Naive thymus-derived CD4-positive, alpha-beta T cell (primary cell): ENCODE data around the gene DMRTA2. TPM values are rescaled to one million over a fixed set of nuclear protein-coding genes. Genes with fewer than 3 reads are reported as not detected.

ENCODE experiments used
- ATAC-seq: fragments of 150-1000 bp; cut with Tn5 transposase; 2 replicates; pipeline ENCODE4 v1.10.0; 2021; ENCODE audit warnings: mild to moderate bottlenecking, moderate library complexity
- CTCF ChIA-PET: fragments of 350-600 bp; sonication (Branson Sonifier 250); formaldehyde crosslinking; loops from one replicate; lab custom pipeline; 2021; ENCODE audit warnings: antibody characterized with exemption; lab: Charles Lee
- POLR2A ChIA-PET: fragments of 350-600 bp; sonication (Branson Sonifier 250); formaldehyde crosslinking; loops from one replicate; lab custom pipeline; 2021; ENCODE audit warnings: antibody characterized with exemption, inconsistent platforms; lab: Charles Lee
- DNase-seq, 9 donors: peaks; one replicate each; pipeline versions ENCODE4 v3.0.0 to v3.0.0-alpha.2; 2020 to 2022; ENCODE audit warnings: mixed read lengths in 1 of 9
- H3K27ac ChIP-seq: one replicate; pipeline ENCODE4 v1.7.0; 2013; ENCODE audit warnings: mild to moderate bottlenecking, low read depth, low read length, moderate library complexity
- H3K27me3 ChIP-seq, 2 donors: one replicate each; pipeline ENCODE4 v1.7.0; 2013; ENCODE audit warnings: low read length in 2 of 2, mild to moderate bottlenecking in 2 of 2, moderate library complexity in 2 of 2; ENCODE audit not compliant: control insufficient read depth in 2 of 2, insufficient read depth in 2 of 2
- H3K36me3 ChIP-seq, 3 experiments: 1 replicate in 2 of 3; 2 replicates in 1 of 3; pipeline ENCODE4 v1.7.0; 2013; ENCODE audit warnings: low read length in 3 of 3, mild to moderate bottlenecking in 3 of 3, moderate library complexity in 1 of 3; ENCODE audit not compliant: insufficient read depth in 3 of 3, control insufficient read depth in 2 of 3
- H3K4me1 ChIP-seq, 2 donors: one replicate each; pipeline ENCODE4 v1.7.0; 2013; ENCODE audit warnings: low read length in 2 of 2, mild to moderate bottlenecking in 2 of 2, moderate library complexity in 1 of 2; ENCODE audit not compliant: control insufficient read depth in 2 of 2, insufficient read depth in 2 of 2
- H3K4me3 ChIP-seq: 2 replicates; pipeline ENCODE4 v1.7.0; 2013; ENCODE audit warnings: mild to moderate bottlenecking, low read length
- H3K9me3 ChIP-seq, 3 experiments: 1 replicate in 2 of 3; 2 replicates in 1 of 3; pipeline ENCODE4 v1.7.0; 2013; ENCODE audit warnings: low read length in 3 of 3; ENCODE audit not compliant: control insufficient read depth in 2 of 3
- H3K27ac Mint-ChIP-seq, 9 donors: one replicate each; pipeline ENCODE4 v1.8.0; 2020 to 2022; ENCODE audit warnings: mixed read lengths in 9 of 9, mild to moderate bottlenecking in 8 of 9, moderate library complexity in 5 of 9, inconsistent platforms in 2 of 9
- H3K27me3 Mint-ChIP-seq, 5 donors: one replicate each; pipeline ENCODE4 v1.8.0; 2021 to 2022; ENCODE audit warnings: mixed read lengths in 5 of 5, mild to moderate bottlenecking in 1 of 5
- H3K36me3 Mint-ChIP-seq, 5 donors: one replicate each; pipeline ENCODE4 v1.8.0; 2020 to 2022; ENCODE audit warnings: mixed read lengths in 5 of 5, mild to moderate bottlenecking in 3 of 5, inconsistent platforms in 1 of 5
- H3K4me1 Mint-ChIP-seq, 7 donors: one replicate each; pipeline ENCODE4 v1.8.0; 2020 to 2022; ENCODE audit warnings: mixed read lengths in 7 of 7, mild to moderate bottlenecking in 3 of 7, inconsistent platforms in 1 of 7
- H3K4me3 Mint-ChIP-seq, 10 donors: one replicate each; pipeline ENCODE4 v1.8.0; 2020 to 2022; ENCODE audit warnings: mild to moderate bottlenecking in 10 of 10, mixed read lengths in 10 of 10, moderate library complexity in 6 of 10, inconsistent platforms in 2 of 10
- H3K9me3 Mint-ChIP-seq, 11 donors: one replicate each; pipeline ENCODE4 v1.8.0; 2020 to 2022; ENCODE audit warnings: mixed read lengths in 11 of 11, mild to moderate bottlenecking in 4 of 11, inconsistent platforms in 1 of 11, moderate library complexity in 1 of 11
- intact Hi-C, 2 donors: fragments of 100-400 bp; cut with micrococcal nuclease; formaldehyde crosslinking; loops; one replicate each; pipeline ENCODE4 v1.15.1; 2023
- polyA plus RNA-seq, 2 donors: library from polyadenylated mRNA; unstranded; fragments of 300-500 nt; fragmentation: Illumina TruSeq; gene quantifications; one replicate each; pipeline ENCODE4 v1.2.3, GENCODE V29; 2021
- total RNA-seq, 6 experiments: library from RNA in 5 of 6; stranded (reverse) in 5 of 6; gene quantifications; 1 replicate in 5 of 6; 2 replicates in 1 of 6; pipeline ENCODE4 v1.2.3 and lab custom pipeline; 2021 to 2026

DMRTA2 gene
- total and polyA plus RNA-seq, 7 experiments from 2014 or later: not detected

DNA sequence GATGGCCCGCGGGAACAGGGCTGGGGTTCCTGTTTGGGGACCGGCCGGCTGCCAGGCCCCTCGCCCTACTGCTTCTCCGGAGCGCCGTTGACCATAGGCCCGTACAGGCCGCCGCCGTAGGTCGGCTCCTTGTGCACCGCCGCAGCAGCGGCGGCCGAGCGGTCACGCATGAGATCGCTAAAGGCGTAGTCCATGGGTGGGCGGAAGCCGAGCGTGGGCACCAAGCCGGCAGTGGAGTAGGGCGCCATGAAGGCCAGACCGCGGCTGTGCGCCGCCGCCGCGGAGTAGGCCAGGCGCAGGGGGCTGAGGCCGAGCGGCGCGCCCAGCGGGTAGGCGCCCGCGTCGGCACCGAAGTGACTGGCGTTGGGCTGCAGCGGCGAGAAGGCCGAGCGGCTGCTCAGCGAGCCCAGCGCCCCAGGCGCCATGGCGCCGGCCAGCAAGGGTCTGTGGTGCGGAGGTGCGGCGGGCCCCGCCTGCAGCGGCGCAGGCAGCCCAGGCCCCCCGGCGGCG, 4.6 kb downstream of the DMRTA2 start:
- POLR2A ChIA-PET: no interaction called here
- H3K9me3 ChIP-seq: no peaks in the 10 kb centered on the region
- CTCF ChIA-PET: no interaction called here
- ATAC-seq (no peak), DNase-seq (peak in 1 of 9 donors; percentile 23)
- H3K27me3 Mint-ChIP-seq: peaks cover 67 to 82% (median 72%) of the 10 kb centered on the region in 5 donors
- no peaks in the 10 kb centered on the region for H3K4me1 ChIP-seq
- no peaks in the 10 kb centered on the region for H3K36me3 ChIP-seq
- peak overlapping the region in 4 of 10 donors; percentile 34 to 53 (median 40) for H3K4me3 Mint-ChIP-seq
- peaks cover 0 to 5% (median 0%) of the 10 kb centered on the region in 5 donors for H3K36me3 Mint-ChIP-seq
- intact Hi-C loops: no loop called here
- H3K9me3 Mint-ChIP-seq: peaks cover 0 to 9% (median 5%) of the 10 kb centered on the region in 11 donors
- H3K27ac Mint-ChIP-seq: peak overlapping the region in 1 of 9 donors; percentile 68
- no peak overlapping the region for H3K4me3 ChIP-seq
- H3K27ac ChIP-seq: no peak overlapping the region
- H3K27me3 ChIP-seq: peaks cover 0 to 8% of the 10 kb centered on the region in 2 donors
- H3K4me1 Mint-ChIP-seq: peaks cover 20 to 51% (median 39%) of the 10 kb centered on the region in 7 donors

DNA sequence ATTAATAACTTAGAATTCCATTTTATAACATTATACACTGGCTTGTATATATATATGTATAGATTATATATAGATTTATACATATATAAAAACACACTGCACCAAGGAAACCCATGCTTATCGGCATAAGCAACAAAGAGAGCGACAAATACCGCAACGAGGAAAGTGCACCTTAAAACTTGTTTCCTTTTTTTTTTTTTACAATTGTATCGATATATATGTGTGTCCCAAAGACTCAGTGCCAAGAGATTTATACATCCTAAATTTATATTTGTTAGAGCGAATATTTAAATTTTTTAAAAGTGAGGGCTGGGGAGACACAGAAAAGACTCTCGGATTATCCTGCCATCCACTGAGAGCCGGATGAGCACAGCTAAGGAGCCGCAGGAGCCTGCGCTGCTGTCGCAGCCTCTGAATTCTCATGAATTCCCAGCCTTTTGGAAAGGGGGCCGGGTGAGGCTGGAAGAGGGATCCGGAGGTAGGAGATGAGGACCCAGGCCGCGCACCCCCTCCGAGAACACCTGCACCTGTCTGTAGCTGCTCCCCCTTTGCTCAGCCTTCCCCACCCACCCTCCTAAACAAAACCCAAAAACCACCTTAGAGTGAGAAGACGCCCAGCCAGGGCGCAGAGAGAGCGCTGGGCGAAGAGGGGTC, 5.2 kb downstream of the DMRTA2 start:
- peaks cover 19 to 46% (median 39%) of the 10 kb centered on the region in 7 donors for H3K4me1 Mint-ChIP-seq
- H3K27ac Mint-ChIP-seq: peak overlapping the region in 1 of 9 donors; percentile 80
- no peaks in the 10 kb centered on the region for H3K4me1 ChIP-seq
- peaks cover 0 to 5% (median 0%) of the 10 kb centered on the region in 5 donors for H3K36me3 Mint-ChIP-seq
- no peak for DNase-seq
- peaks cover 0 to 8% of the 10 kb centered on the region in 2 donors for H3K27me3 ChIP-seq
- ChIA-PET POLR2A (no interaction called here), CTCF (no interaction called here)
- H3K36me3 ChIP-seq: no peaks in the 10 kb centered on the region
- no peak overlapping the region for H3K27ac ChIP-seq
- ATAC-seq: no peak
- peaks cover 0 to 10% (median 5%) of the 10 kb centered on the region in 11 donors for H3K9me3 Mint-ChIP-seq
- peaks cover 69 to 82% (median 74%) of the 10 kb centered on the region in 5 donors for H3K27me3 Mint-ChIP-seq
- H3K4me3 ChIP-seq: no peak overlapping the region
- intact Hi-C loops: no loop called here
- peaks cover 0 to under 1% (median 0%) of the 10 kb centered on the region in 3 experiments for H3K9me3 ChIP-seq
- peak overlapping the region in 7 of 10 donors; percentile 12 to 53 (median 34) for H3K4me3 Mint-ChIP-seq

DNA sequence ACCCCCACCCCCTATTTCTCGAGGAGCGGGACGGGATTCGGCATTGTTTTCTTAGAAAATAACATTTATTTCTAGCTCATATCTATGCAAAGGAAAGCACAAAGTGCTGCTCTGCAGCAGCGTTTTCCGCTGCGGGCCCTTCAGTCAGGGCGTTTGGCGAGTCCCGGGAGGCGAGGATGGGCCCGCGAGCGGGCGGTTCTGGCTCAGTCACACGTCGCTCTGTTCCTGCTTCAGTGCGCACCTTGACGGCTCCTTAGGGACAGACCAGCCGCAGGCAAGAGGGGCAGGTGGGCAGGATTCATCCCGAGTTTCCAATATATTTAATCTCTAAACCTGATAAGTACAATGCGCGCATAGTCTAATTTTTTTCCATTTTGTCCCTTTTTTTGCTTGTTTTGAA, 5.7 kb downstream of the DMRTA2 start:
- Histone ChIP-seq H3K4me3 (no peak overlapping the region), H3K36me3 (no peaks in the 10 kb centered on the region), H3K27ac (no peak overlapping the region), H3K4me1 (no peaks in the 10 kb centered on the region), H3K9me3 (peaks cover 0 to 4% (median 0%) of the 10 kb centered on the region in 3 experiments), H3K27me3 (peaks cover 0 to 7% of the 10 kb centered on the region in 2 donors)
- H3K27me3 Mint-ChIP-seq: peaks cover 69 to 80% (median 74%) of the 10 kb centered on the region in 5 donors
- ChIA-PET CTCF (no interaction called here), POLR2A (no interaction called here)
- intact Hi-C loops: no loop called here
- no peak for ATAC-seq
- peak overlapping the region in 1 of 9 donors; percentile 80 for H3K27ac Mint-ChIP-seq
- H3K36me3 Mint-ChIP-seq: peaks cover 0 to 5% (median 0%) of the 10 kb centered on the region in 5 donors
- peaks cover 15 to 40% (median 34%) of the 10 kb centered on the region in 7 donors for H3K4me1 Mint-ChIP-seq
- peak overlapping the region in 6 of 10 donors; percentile 17 to 53 (median 34) for H3K4me3 Mint-ChIP-seq
- no peak for DNase-seq
- peaks cover 0 to 14% (median 6%) of the 10 kb centered on the region in 11 donors for H3K9me3 Mint-ChIP-seq

DNA sequence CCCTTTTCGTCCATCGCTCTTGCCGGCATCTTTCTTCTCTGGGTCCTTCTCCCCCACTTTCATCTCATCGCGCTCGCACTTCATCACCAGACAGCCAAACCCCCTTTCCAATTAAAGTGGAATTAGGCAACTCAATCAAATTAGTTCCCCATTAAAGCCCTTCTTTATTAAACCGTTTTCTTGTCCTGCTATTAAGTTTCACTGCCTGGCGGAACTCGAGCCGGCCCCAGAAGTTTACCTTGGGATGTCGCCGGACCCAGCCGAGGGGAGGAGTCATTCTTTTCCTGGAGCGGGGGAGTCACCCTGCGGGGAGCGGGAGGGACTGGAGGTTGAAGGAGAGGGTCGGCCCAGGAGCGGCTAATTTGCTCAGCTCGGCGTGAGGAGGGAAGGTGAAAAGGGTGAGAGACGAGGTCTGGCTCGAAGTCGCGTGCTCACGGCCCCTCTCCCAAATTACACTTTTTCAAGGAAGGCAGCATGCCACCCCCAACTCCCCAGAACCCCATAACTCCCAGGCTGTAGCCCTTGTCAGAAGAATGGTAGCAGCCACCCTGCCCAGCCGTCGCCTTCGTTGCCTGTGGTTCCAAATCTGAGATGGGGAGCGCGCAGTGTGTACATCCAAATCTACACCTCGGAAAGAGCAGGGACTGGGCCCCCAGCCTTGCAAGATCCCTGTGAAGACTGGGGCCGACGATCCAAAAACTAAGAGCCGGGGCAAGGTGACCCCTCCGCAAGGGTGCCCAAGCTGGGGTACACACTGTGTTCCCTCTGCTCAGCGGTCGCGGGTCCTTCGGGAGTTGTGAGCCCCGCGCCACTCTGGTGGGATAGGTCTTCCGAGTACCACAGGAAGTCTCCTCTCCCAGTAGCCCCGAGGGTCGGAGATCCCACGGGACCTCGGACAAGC, 6.4 kb downstream of the DMRTA2 start:
- H3K4me1 ChIP-seq: no peaks in the 10 kb centered on the region
- ATAC-seq (no peak), DNase-seq (no peak)
- H3K9me3 ChIP-seq: peaks cover 0 to 4% (median 0%) of the 10 kb centered on the region in 3 experiments
- no peak overlapping the region for H3K4me3 ChIP-seq
- H3K9me3 Mint-ChIP-seq: peaks cover 0 to 14% (median 6%) of the 10 kb centered on the region in 11 donors
- no peak overlapping the region for H3K27ac ChIP-seq
- H3K4me1 Mint-ChIP-seq: peaks cover 13 to 33% (median 28%) of the 10 kb centered on the region in 7 donors
- peaks cover 0 to 5% (median 0%) of the 10 kb centered on the region in 5 donors for H3K36me3 Mint-ChIP-seq
- peaks cover 65 to 73% (median 71%) of the 10 kb centered on the region in 5 donors for H3K27me3 Mint-ChIP-seq
- H3K4me3 Mint-ChIP-seq: peak overlapping the region in 3 of 10 donors; percentile 12 to 53 (median 38)
- POLR2A ChIA-PET: no interaction called here
- no peaks in the 10 kb centered on the region for H3K36me3 ChIP-seq
- peak overlapping the region in 1 of 9 donors; percentile 56 for H3K27ac Mint-ChIP-seq
- peaks cover 0 to under 1% of the 10 kb centered on the region in 2 donors for H3K27me3 ChIP-seq
- intact Hi-C loops: no loop called here
- CTCF ChIA-PET: no interaction called here

DNA sequence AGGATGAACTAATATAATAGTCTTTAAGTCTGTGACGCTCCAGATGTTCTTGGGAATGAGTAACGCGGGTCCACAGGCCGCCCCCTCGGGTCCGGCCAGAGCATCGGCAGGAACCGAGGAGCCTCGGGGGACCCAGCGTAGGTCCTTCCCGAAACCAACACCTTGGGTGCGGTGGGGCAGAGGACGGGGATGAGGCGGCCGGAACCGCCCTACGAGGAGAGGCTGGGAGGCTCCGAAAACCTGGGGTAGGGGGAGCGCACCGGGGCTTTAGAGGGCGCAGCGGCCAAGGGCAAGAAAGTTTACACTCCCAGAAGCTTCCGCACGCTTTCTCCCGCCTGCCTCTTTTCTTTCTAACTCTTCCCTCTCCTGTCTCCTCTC, 7.1 kb downstream of the DMRTA2 start:
- DNase-seq: no peak
- H3K4me3 Mint-ChIP-seq: peak overlapping the region in 2 of 10 donors; percentile 38 to 53
- H3K4me1 Mint-ChIP-seq: peaks cover 11 to 30% (median 23%) of the 10 kb centered on the region in 7 donors
- peak overlapping the region in 1 of 9 donors; percentile 56 for H3K27ac Mint-ChIP-seq
- Histone ChIP-seq H3K36me3 (no peaks in the 10 kb centered on the region), H3K9me3 (peaks cover 0 to 4% (median 0%) of the 10 kb centered on the region in 3 experiments), H3K4me3 (no peak overlapping the region), H3K27me3 (no peaks in the 10 kb centered on the region), H3K4me1 (no peaks in the 10 kb centered on the region), H3K27ac (no peak overlapping the region)
- intact Hi-C loops: no loop called here
- H3K27me3 Mint-ChIP-seq: peaks cover 62 to 69% (median 68%) of the 10 kb centered on the region in 5 donors
- no peak for ATAC-seq
- ChIA-PET POLR2A (no interaction called here), CTCF (no interaction called here)
- peaks cover 0 to 14% (median 6%) of the 10 kb centered on the region in 11 donors for H3K9me3 Mint-ChIP-seq
- H3K36me3 Mint-ChIP-seq: peaks cover 0 to 4% (median 0%) of the 10 kb centered on the region in 5 donors
